NCI-H1436 (cell line): ENCODE results near the gene AP2A1.

Source experiments
- DNase-seq: peaks from one replicate; lab custom pipeline; 2025; lab: John Stamatoyannopoulos, UW

Gene AP2A1

DNA sequence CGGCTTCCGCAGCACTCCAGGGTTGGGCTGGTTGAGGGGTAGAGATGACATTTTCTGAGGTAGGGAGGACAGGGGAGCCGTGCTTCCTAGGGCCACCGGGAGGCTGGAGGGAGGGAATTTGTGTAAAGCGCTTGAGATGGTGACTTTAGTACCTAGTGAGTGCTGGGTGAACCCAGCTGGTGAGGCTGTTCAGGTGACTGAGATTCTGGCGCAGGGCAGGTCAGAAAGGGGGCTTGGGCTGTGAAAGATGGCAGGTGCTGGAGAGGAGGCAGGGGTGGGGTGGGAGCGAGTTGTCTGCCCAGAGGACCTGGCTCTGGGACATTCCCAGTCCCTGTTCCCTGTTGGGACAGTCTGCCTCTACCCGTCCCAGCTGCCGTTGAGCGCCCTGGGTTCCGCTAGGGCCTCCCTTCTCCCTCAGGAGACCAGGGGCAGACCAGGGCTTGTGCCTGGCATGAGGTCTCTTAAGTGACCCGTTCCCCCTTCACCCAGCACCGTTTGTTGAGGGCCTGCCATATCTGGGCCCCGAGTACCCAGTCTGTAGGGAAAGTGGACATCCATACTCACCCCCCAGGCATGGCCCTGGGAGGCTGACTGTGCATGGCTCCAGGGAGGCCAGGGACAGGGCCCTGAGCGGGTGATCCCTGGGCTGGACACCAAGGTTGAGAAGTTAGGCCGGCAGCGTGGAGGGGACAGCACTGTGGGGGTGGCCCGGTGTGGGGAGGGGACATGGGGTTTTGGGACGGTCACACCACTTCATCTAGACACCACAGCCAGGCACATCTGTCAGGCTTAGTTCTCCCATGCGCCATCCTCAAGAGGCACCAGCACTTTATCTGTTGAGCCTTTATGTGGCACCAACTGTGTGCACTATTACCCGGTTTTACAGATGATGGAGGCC is 89.1 kb downstream of the AP2A1 start:
- DNase-seq, result no peak

DNA sequence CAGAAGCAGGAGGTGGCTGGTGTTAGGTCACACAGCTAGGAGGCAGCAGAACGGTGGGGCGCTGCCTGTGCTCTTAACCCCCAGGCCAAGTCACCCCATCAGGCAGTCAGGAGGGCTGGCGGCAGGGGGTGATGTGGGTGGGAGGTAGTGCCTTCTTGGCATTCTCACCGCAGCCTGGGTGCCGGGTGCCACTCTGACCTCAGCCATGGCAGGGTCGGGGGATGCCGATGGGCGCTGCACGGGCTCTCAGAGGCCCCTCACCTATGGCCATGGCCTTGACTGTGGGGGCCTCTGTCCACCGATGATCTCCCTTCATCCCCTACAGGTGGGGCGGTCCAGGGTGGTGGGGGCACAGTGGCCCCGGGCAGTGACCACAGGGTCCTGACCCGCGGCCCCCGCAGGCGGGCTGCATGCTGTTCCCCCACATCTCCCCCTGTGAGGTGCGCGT is 89.8 kb downstream of the AP2A1 start:
- no peak for DNase-seq
